Measurements from ENCODE around the gene ZNF492. TPM values are rescaled to one million over a fixed set of nuclear protein-coding genes. Genes with fewer than 3 reads are reported as not detected.

ZNF492 gene
- total and polyA plus RNA-seq, 9 of the 15 experiments (the other 6 are each of a cell fraction or from before 2014, with no cell fraction given) = 0.01 to 0.22 (median 0.08) TPM; not detected in 1

DNA sequence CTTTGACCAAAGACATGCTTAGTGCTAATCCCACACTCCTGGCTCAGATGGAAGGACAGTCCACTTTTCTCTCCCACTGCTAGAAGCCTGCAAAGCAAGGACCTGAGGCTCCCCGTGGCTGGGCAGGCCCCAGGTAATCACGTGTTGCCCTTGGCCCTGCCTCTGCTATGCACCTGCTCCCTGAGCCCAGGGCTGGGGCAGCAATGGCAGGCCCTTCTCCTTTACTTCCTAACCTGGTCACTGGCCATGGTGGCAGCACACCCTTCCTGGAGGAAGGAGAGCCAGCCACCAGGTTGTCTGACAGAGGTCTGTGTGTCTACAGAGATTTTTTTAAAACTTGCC, 27.9 kb upstream of the ZNF492 start:
- ChIA-PET CTCF (ENCODE audit: low intra/inter-chr PET ratio) (no interaction called here), POLR2A (no interaction called here)
- no peak overlapping the region for H3K4me2 ChIP-seq (ENCODE audit: insufficient read depth, low read length)
- H3K36me3 ChIP-seq (ENCODE audit: control insufficient read depth, insufficient read depth, low read length) = no peaks in the 10 kb centered on the region
- H3K4me1 ChIP-seq (replicated peaks in 1 of 2; ENCODE audit: control insufficient read depth in 2 of 2, insufficient read depth in 2 of 2, low read length in 2 of 2) = no peaks in the 10 kb centered on the region
- no peak overlapping the region for H3K27ac ChIP-seq (ENCODE audit: extremely low read depth, low read depth, low read length)
- H3K9me1 ChIP-seq (ENCODE audit: control insufficient read depth, insufficient read depth, low read length) = no peaks in the 10 kb centered on the region
- intact Hi-C loops (cut with micrococcal nuclease) = no loop called here
- 0% methylated on average over 2 of the region's 2 CpGs for WGBS (ENCODE audit: insufficient coverage, low coverage, missing lambda C conversion rate)
- FAIRE-seq (no peak), DNase-seq (ENCODE audit: extremely low read depth in 1 of 4, low spot score in 3 of 4) (no peak), ATAC-seq (no peak)
- no peak overlapping the region for H3K9ac ChIP-seq (ENCODE audit: insufficient read depth in 1 of 2, low read depth in 2 of 2, low read length in 2 of 2)
- TF ChIP-seq SAFB (IDR thresholded peaks at IDR 0.05; ENCODE audit: borderline replicate concordance, low read depth, low read length) (no peak), CBX3 (IDR thresholded peaks at IDR 0.05; ENCODE audit: borderline replicate concordance in 1 of 2, low read length in 2 of 2) (no peak), PML (IDR thresholded peaks at IDR 0.05; ENCODE audit: low read length) (no peak)
- TF ChIP-seq, protein P1, sequence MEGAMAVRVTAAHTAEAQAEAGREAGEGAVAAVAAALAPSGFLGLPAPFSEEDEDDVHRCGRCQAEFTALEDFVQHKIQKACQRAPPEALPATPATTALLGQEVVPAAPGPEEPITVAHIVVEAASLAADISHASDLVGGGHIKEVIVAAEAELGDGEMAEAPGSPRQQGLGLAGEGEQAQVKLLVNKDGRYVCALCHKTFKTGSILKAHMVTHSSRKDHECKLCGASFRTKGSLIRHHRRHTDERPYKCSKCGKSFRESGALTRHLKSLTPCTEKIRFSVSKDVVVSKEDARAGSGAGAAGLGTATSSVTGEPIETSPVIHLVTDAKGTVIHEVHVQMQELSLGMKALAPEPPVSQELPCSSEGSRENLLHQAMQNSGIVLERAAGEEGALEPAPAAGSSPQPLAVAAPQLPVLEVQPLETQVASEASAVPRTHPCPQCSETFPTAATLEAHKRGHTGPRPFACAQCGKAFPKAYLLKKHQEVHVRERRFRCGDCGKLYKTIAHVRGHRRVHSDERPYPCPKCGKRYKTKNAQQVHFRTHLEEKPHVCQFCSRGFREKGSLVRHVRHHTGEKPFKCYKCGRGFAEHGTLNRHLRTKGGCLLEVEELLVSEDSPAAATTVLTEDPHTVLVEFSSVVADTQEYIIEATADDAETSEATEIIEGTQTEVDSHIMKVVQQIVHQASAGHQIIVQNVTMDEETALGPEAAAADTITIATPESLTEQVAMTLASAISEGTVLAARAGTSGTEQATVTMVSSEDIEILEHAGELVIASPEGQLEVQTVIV (CRISPR knock-in tag; IDR thresholded peaks at IDR 0.05; ENCODE audit: borderline replicate concordance) = no peak
- no TSS peak for BruUV-seq (replicated peaks)
- no peaks in the 10 kb centered on the region for H4K20me1 ChIP-seq (replicated peaks; ENCODE audit: control insufficient read depth, insufficient read depth, low read length)
- no peaks in the 10 kb centered on the region for H3K27me3 ChIP-seq (ENCODE audit: control insufficient read depth in 2 of 2, insufficient read depth in 2 of 2, low read length in 2 of 2)
- in situ Hi-C loops (cut with MboI) = no loop called here
- H3K4me3 ChIP-seq = no peak overlapping the region
- H3K79me2 ChIP-seq (ENCODE audit: control insufficient read depth, insufficient read depth, low read length) = no peaks in the 10 kb centered on the region
- peaks cover 1% of the 10 kb centered on the region; the same call in 1 of the 2 replicates for H3K9me3 ChIP-seq (replicated peaks; ENCODE audit: control insufficient read depth, insufficient read depth, low read depth, low read length)
- no peak overlapping the region for H2AFZ ChIP-seq (ENCODE audit: low read depth, low read length)

Measured in K562 (cell line).